ENCODE measurements around the gene USP14.
A peak's percentile ranks its signal among the peaks of the same experiment; 100 is the strongest.
"Not testable (repeated sequence)": the region's sequence is repeated elsewhere in the genome, so short reads cannot be mapped to it uniquely, and the experiment has no call there.

The USP14 gene

DNA sequence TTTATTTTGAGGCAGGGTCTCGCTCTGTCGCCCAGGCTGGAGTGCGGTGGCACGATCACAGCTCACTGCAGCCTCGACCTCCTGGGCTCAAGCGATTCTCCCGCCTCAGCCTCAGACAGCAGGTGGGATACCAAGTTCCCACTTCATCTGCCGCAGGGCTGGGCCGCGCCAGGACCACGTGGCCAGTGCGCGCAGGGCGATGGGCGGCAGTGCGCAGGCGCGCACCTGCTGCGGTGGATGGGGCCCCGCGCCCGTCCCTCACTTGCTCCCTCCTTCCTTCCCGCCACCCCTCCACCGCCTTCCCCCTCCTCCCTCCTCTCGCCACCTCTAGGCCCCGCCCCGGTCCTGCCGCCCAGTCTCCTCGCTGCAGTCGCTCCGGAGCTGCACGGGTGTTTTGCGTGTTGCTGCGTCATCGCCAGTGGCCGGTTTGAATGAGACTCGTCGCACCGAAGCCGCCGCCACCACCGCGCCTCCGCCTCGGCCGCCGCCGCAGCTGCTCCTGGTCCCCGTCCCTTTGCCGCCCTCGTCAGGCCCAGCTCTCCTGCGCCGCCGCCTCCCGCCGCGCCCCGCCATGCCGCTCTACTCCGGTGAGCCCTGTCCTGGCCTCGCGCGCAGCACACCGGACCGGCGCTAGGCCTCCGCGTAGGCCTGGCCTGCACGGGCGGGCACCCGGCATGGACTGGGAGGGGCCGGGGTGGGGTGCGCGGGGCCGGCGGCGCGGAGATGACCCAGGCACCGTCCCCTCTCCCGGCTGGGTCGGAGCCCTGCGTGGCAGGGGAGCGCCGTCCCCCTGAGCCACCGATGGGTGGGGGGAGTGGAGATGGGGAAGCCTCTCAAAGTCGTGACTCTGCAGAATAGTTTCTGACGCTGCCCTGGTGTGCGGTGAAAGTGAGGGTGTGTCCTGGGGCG lies at the start of gene USP14:
TSS of gene USP14 (plus strand) at position 430 of the 909 bp plus-strand sequence. CDS start at position 572, 142 bp downstream.
- Histone ChIP-seq H3K9me3 (ENCODE audit: control insufficient read depth, low read length) (no peaks in the 10 kb centered on the region), H3K4me3 (ENCODE audit: low read length) (peak within 1 kb of the TSS; percentile 14), H3K4me1 (ENCODE audit: control insufficient read depth, insufficient read depth, low read length) (no peaks in the 10 kb centered on the region), H3K36me3 (ENCODE audit: control insufficient read depth, insufficient read depth, low read length) (no peaks in the 10 kb centered on the region), H3K27me3 (ENCODE audit: control insufficient read depth, insufficient read depth, low read length) (no peaks in the 10 kb centered on the region), H3K9ac (ENCODE audit: low read length) (peak within 1 kb of the TSS; percentile 57)

- H3K9me3 ChIP-seq (ENCODE audit: control insufficient read depth, low read length), result not testable (repeated sequence)
Observed at GRCh38 chr18:108665-109063, 49.7 kb upstream of the USP14 start.

DNA sequence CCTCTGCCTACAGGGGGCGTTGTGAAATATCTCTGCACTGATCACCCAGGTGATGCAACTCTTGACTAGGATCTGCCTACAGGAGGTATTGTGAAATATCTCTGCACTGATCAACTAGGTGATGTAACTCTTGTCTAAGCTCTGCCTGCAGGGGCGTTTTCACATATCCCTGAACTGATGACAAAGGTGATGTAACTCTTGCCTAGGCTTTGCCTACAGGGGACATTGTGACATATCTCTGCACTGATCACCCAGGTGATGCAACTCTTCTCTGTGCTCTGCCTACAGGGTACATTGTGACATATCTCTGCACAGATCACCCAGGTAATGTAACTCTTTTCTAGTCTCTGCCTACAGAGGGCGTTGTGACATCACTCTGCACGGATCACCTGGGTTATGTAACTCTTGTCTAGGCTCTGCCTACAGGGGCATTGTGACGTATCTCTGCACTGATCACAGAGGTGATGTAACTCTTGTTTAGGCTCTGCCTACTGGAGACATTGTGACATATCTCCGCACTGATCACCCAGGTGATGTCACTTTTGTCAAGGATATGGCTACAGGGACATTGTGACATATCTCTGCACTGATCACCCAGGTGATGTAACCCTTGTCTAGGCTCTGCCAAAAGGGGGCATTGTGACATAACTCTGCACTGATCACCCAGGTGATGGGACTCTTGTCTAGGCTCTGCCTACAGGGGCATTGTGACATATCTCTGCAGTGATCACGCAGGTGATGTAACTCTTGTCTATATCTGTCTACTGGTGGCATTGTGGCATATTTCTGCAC lies 49.0 kb upstream of the USP14 start:
- H3K9ac ChIP-seq (ENCODE audit: low read length); H3K4me1 ChIP-seq (ENCODE audit: control insufficient read depth, insufficient read depth, low read length); H3K4me3 ChIP-seq (ENCODE audit: low read length); H3K9me3 ChIP-seq (ENCODE audit: control insufficient read depth, low read length); H3K36me3 ChIP-seq (ENCODE audit: control insufficient read depth, insufficient read depth, low read length); H3K27me3 ChIP-seq (ENCODE audit: control insufficient read depth, insufficient read depth, low read length): not testable (repeated sequence)

More at GRCh38 chr18:108665-109063, 49.7 kb upstream of the USP14 start:
- H3K36me3 ChIP-seq (ENCODE audit: control insufficient read depth, insufficient read depth, low read length); H3K27me3 ChIP-seq (ENCODE audit: control insufficient read depth, insufficient read depth, low read length); H3K4me1 ChIP-seq (ENCODE audit: control insufficient read depth, insufficient read depth, low read length); H3K4me3 ChIP-seq (ENCODE audit: low read length); H3K9ac ChIP-seq (ENCODE audit: low read length): not testable (repeated sequence)

- not testable (repeated sequence) for H3K27me3 ChIP-seq (ENCODE audit: control insufficient read depth, insufficient read depth, low read length); H3K4me1 ChIP-seq (ENCODE audit: control insufficient read depth, insufficient read depth, low read length); H3K9ac ChIP-seq (ENCODE audit: low read length); H3K9me3 ChIP-seq (ENCODE audit: control insufficient read depth, low read length); H3K36me3 ChIP-seq (ENCODE audit: control insufficient read depth, insufficient read depth, low read length); H3K4me3 ChIP-seq (ENCODE audit: low read length)
Observed at GRCh38 chr18:109922-110261, 48.5 kb upstream of the USP14 start.

DNA sequence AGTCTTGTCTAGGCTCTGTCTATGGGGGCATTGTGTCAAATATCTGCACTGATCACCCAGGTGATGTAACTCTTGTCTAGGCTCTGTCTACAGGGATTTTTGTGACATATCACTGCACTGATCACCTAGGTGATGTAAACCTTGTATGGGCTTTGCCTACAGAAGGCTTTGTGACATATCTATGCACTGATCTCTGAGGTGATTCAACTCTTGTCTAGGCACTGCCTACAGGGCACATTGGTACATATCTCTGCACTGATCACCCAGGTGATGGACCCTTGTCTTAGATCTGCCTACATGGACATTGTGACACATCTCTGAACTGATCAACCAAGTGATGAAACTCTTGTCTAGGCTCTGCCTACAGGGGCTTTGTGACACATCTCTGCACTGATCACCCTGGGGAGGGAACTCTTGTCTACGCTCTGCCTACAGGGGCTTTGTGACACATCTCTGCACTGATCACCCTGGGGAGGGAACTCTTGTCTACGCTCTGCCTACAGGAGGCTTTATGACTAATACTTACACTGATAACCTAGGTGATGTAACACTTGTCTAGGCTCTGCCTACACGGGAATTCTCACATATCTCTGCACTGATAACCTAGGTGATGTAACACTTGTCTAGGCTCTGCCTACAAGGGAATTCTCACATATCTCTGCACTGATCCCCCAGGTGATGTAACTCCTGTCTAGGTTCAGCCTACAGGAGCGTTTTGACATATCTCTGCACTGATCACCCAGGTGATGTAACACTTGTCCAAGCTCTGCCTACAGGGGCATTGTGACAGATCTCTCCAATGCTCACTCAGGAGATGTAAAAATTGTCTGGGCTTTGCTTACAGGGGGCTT lies 47.8 kb upstream of the USP14 start:
- not testable (repeated sequence) for H3K9ac ChIP-seq (ENCODE audit: low read length); H3K36me3 ChIP-seq (ENCODE audit: control insufficient read depth, insufficient read depth, low read length); H3K9me3 ChIP-seq (ENCODE audit: control insufficient read depth, low read length); H3K4me3 ChIP-seq (ENCODE audit: low read length); H3K4me1 ChIP-seq (ENCODE audit: control insufficient read depth, insufficient read depth, low read length); H3K27me3 ChIP-seq (ENCODE audit: control insufficient read depth, insufficient read depth, low read length)

- no peaks in the 10 kb centered on the region for H3K27me3 ChIP-seq (ENCODE audit: control insufficient read depth, insufficient read depth, low read length)
- H3K9ac ChIP-seq (ENCODE audit: low read length), result peak overlapping the region; percentile 60
- no peaks in the 10 kb centered on the region for H3K36me3 ChIP-seq (ENCODE audit: control insufficient read depth, insufficient read depth, low read length)
- peaks cover 6% of the 10 kb centered on the region for H3K4me1 ChIP-seq (ENCODE audit: control insufficient read depth, insufficient read depth, low read length)
- no peaks in the 10 kb centered on the region for H3K9me3 ChIP-seq (ENCODE audit: control insufficient read depth, low read length)
- no peak overlapping the region for H3K4me3 ChIP-seq (ENCODE audit: low read length)
Observed at GRCh38 chr18:111306-112014, 46.9 kb upstream of the USP14 start.

- not testable (repeated sequence) for H3K4me3 ChIP-seq (ENCODE audit: low read length); H3K36me3 ChIP-seq (ENCODE audit: control insufficient read depth, insufficient read depth, low read length); H3K27me3 ChIP-seq (ENCODE audit: control insufficient read depth, insufficient read depth, low read length); H3K4me1 ChIP-seq (ENCODE audit: control insufficient read depth, insufficient read depth, low read length); H3K9me3 ChIP-seq (ENCODE audit: control insufficient read depth, low read length); H3K9ac ChIP-seq (ENCODE audit: low read length)
Observed at GRCh38 chr18:112015-112733, 46.2 kb upstream of the USP14 start.

DNA sequence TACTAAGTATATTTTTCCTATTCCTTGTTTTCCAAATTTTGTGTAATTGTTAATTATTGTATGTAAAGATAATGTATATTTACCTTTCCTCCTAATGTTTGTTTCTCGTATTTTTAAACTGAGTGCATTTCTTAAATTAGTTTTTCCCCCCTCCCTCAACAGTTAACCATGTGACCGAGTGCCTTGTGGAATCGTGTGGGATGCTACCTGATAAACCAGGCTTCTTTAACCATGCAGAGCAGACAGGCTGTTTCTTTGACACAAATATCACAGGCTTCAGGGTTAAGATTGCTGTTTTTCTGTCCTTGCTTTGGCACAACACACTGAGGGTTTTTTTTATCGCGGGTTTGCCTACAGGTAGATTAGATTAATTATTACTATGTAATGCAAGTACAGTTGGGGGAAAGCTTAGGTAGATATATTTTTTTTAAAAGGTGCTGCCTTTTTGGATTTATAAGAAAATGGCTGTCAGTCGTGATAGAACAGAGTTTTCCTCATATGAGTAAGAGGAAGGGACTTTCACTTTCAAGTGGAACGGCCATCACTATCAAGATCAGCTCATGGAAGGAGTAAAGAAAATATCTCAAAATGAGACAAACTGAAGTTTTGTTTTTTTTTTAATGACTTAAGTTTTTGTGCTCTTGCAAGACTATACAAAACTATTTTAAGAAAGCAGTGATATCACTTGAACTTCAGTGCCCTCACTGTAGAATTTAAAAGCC lies 37.7 kb upstream of the USP14 start:
- not testable (repeated sequence) for H3K36me3 ChIP-seq (ENCODE audit: control insufficient read depth, insufficient read depth, low read length); H3K4me1 ChIP-seq (ENCODE audit: control insufficient read depth, insufficient read depth, low read length); H3K9ac ChIP-seq (ENCODE audit: low read length); H3K27me3 ChIP-seq (ENCODE audit: control insufficient read depth, insufficient read depth, low read length); H3K4me3 ChIP-seq (ENCODE audit: low read length); H3K9me3 ChIP-seq (ENCODE audit: control insufficient read depth, low read length)

DNA sequence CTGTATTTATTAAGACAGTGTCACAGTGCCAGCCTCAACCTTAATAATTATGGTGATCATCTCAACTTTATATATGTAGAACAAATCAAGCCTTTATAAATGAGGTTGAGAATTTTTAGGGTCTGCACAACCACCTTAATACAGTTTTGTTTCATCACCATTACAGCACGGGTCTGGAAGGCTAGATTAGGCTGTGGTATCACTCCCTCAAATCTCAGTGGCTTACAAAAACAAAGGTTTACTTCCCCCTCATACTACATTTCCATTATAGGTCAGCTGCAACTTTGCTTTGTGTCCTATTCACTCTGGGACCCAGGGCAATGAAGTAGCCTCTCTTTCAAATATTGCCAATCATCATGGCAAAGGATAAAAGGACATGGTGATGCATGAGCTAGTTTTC lies 23.3 kb upstream of the USP14 start:
- no peaks in the 10 kb centered on the region for H3K36me3 ChIP-seq (ENCODE audit: control insufficient read depth, insufficient read depth, low read length)
- no peaks in the 10 kb centered on the region for H3K27me3 ChIP-seq (ENCODE audit: control insufficient read depth, insufficient read depth, low read length)
- no peaks in the 10 kb centered on the region for H3K4me1 ChIP-seq (ENCODE audit: control insufficient read depth, insufficient read depth, low read length)
- no peak overlapping the region for H3K9ac ChIP-seq (ENCODE audit: low read length)
- H3K4me3 ChIP-seq (ENCODE audit: low read length), result no peak overlapping the region
- H3K9me3 ChIP-seq (ENCODE audit: control insufficient read depth, low read length), result no peaks in the 10 kb centered on the region

DNA sequence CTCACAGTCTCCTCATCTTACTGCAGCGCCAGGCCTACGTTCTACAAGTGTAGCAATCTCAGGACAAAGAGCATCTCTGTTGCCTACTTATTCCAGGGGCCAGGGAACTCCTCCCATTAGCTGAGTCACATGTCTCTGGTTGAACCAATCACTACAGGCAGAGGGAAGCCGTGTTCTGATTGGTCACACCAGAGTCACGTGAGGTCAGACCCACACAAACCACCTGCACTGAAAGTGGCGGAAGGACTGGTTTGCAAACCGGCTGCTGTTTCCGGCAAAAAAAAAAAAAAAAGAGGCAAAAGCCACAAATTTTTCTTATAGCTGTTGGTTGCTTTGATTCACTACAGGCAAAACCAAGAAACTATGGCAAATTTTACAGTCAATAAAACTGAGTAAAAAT lies 21.9 kb upstream of the USP14 start:
- Histone ChIP-seq H3K4me1 (ENCODE audit: control insufficient read depth, insufficient read depth, low read length) (no peaks in the 10 kb centered on the region), H3K36me3 (ENCODE audit: control insufficient read depth, insufficient read depth, low read length) (no peaks in the 10 kb centered on the region), H3K9ac (ENCODE audit: low read length) (no peak overlapping the region), H3K9me3 (ENCODE audit: control insufficient read depth, low read length) (no peaks in the 10 kb centered on the region), H3K27me3 (ENCODE audit: control insufficient read depth, insufficient read depth, low read length) (no peaks in the 10 kb centered on the region), H3K4me3 (ENCODE audit: low read length) (no peak overlapping the region)
